ENCODE data around the gene PPEF1. TPM values are rescaled to one million over a fixed set of nuclear protein-coding genes. Genes with fewer than 3 reads are reported as not detected.
"Not testable (repeated sequence)": the region's sequence is repeated elsewhere in the genome, so short reads cannot be mapped to it uniquely, and the experiment has no call there.

Gene PPEF1
- total and polyA plus RNA-seq, 8 donors = 0.04 to 0.56 (median 0.19) TPM; not detected in 4

DNA sequence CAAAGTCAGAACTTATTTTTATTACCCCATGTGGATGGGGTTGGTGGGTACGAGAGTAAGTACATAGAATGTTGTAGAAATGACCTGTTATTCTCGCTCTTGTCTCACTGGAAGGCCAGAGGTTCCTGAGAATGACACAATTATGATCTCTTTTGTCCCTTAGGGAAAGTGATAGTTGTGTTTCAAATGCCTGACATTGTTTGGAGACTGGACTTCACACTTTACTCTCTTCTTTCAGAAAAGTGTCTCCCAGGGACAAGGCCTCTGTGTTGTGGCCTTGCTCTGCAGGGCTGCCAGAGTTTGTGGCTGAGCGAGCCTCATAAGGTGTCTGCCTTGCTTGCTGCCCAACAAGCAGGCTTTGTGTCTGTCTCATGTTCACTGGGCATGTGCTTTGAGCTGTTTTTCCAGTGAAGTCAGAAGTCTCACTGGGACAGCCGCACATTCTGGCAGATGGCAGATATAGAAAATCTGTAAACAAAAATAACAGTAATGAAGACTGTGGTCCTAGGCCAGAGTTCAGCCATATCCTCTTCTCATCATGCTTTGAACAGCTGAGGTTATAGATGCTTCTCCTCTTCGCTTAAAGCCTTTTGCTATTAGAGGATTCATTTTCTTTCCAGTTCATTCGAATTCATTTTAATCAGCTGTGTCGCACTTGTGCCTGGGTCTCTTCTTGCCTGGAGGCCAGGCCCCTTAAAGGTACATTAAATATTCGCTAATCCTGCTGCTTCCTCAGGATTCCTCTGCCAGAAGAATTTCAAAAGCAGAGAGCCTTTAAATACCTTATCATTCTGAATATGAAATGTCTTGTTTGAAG, 14.4 kb downstream of the PPEF1 start:
- H3K27ac ChIP-seq = no peak overlapping the region

DNA sequence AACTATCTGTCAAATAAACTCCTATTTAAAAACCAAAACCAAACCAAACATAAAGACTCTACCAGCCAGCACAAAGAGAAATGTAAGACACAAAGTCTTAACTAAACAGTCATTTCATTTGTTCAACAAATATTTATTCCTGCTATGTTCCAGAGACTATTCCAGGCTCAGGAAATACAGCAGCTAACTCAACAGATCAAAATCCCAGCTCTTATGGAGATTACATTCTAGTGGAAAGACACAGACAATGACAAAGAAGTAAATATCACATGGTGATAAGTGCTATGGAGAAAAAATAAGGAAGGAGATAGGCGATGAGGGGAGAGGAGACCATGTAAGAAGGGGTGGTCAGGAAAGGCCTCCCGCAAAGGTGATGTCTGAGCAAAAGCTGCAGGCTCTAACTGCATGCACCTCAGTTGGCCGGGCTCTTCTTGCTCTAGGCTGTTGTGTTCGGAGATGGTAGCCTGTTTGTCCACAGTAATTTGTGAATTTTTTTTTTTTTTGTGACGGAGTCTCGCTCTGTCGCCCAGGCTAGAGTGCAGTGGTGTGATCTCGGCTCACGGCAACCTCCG, 15.1 kb downstream of the PPEF1 start:
- Histone ChIP-seq H3K4me3 (no peak overlapping the region), H3K9me3 (no peaks in the 10 kb centered on the region), H3K4me1 (no peaks in the 10 kb centered on the region), H3K27ac (no peak overlapping the region), H3K27me3 (no peaks in the 10 kb centered on the region), H3K36me3 (no peaks in the 10 kb centered on the region)
- intact Hi-C loops (cut with DNase I) = no loop called here
- FAIRE-seq = no peak
- TF ChIP-seq, protein P1, sequence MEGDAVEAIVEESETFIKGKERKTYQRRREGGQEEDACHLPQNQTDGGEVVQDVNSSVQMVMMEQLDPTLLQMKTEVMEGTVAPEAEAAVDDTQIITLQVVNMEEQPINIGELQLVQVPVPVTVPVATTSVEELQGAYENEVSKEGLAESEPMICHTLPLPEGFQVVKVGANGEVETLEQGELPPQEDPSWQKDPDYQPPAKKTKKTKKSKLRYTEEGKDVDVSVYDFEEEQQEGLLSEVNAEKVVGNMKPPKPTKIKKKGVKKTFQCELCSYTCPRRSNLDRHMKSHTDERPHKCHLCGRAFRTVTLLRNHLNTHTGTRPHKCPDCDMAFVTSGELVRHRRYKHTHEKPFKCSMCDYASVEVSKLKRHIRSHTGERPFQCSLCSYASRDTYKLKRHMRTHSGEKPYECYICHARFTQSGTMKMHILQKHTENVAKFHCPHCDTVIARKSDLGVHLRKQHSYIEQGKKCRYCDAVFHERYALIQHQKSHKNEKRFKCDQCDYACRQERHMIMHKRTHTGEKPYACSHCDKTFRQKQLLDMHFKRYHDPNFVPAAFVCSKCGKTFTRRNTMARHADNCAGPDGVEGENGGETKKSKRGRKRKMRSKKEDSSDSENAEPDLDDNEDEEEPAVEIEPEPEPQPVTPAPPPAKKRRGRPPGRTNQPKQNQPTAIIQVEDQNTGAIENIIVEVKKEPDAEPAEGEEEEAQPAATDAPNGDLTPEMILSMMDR (IDR thresholded peaks at IDR 0.05) = no peak
- ATAC-seq = peak; percentile 62 to 88 (median 72)
- 41 to 66% methylated on average over 10 of the region's 10 CpGs for WGBS, 2 donors
- no peak for DNase-seq

More for the DNA sequence above, 14.4 kb downstream of the PPEF1 start:
- FAIRE-seq (no peak), ATAC-seq (peak; percentile 18 to 80 (median 58)), DNase-seq (no peak)
- TF ChIP-seq, protein P1 (IDR thresholded peaks at IDR 0.05) = no peak
- H3K36me3 ChIP-seq = no peaks in the 10 kb centered on the region
- no peak overlapping the region for H3K4me3 ChIP-seq
- H3K4me1 ChIP-seq = no peaks in the 10 kb centered on the region
- no peaks in the 10 kb centered on the region for H3K27me3 ChIP-seq
- intact Hi-C loops (cut with DNase I) = no loop called here
- WGBS, 2 donors = 54 to 60% methylated on average over 8 of the region's 8 CpGs
- H3K9me3 ChIP-seq = no peaks in the 10 kb centered on the region

DNA sequence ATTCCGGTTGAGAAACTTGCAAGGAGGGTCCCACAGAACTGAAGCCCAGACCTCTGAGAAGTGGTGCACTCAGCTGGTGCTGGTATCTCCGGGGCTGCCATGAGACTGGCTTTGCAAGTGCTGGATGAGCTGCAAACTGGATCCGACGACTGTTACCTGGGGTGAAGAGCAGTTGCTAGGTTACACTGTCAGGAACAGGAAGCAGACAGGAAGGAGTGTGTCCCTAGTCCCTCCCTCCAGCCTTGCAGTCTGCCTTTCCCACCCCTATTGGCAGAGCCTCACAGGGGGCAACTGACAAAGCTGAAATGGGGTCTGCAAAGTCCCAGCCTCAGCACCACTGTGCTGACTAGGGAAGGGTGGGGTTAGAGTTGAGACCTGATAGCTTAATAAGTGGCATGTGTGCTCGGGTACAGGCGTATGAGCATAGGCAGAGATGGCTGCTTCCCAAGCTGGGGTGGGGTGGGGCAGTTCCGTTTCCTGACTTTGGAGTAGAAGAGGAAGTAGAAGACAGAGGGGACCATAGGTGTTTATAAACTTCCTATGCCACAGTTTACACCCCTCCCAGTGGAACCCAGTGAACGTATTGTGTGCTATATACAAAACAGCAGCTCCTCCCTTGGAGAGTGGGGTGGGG, 18.0 kb downstream of the PPEF1 start:
- no peaks in the 10 kb centered on the region for H3K36me3 ChIP-seq
- intact Hi-C loops (cut with DNase I) = no loop called here
- H3K27me3 ChIP-seq = no peaks in the 10 kb centered on the region
- no peaks in the 10 kb centered on the region for H3K9me3 ChIP-seq
- no peak for FAIRE-seq
- no peak overlapping the region for H3K4me3 ChIP-seq
- no peak overlapping the region for H3K27ac ChIP-seq
- no peak for DNase-seq
- TF ChIP-seq, protein P1 (IDR thresholded peaks at IDR 0.05) = no peak
- peak in 2 of 4 donors; percentile 43 to 45 for ATAC-seq
- no peaks in the 10 kb centered on the region for H3K4me1 ChIP-seq
- 71 to 73% methylated on average over 8 of the region's 8 CpGs for WGBS, 2 donors

DNA sequence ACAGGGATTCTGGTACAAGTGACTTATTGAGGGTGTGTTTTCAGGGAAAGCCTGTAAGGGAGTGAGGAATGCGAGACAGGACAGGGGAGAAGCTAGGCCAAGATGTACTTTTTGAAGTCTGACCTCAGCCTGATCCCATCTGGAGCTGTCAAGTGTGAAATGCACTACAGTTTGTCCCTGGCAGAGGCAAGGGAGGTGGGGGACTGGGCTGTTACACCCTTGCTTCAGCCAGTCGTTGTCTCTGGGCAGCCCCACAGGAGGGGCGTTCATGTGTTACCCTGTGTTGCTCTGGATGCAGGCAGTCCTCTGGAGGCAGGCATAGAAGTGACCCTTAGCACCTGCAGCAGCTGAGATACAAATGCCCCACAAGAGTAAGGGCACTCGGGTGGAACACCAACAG, 25.8 kb downstream of the PPEF1 start:
- Histone ChIP-seq H3K4me1 (no peaks in the 10 kb centered on the region), H3K4me3 (no peak overlapping the region), H3K9me3 (no peaks in the 10 kb centered on the region), H3K27ac (no peak overlapping the region), H3K36me3 (no peaks in the 10 kb centered on the region), H3K27me3 (no peaks in the 10 kb centered on the region)
- 63 to 72% methylated on average over 4 of the region's 4 CpGs for WGBS, 2 donors
- DNase-seq = no peak
- intact Hi-C loops (cut with DNase I) = no loop called here
- TF ChIP-seq, protein P1 (IDR thresholded peaks at IDR 0.05) = no peak
- ATAC-seq = no peak
- FAIRE-seq = no peak

DNA sequence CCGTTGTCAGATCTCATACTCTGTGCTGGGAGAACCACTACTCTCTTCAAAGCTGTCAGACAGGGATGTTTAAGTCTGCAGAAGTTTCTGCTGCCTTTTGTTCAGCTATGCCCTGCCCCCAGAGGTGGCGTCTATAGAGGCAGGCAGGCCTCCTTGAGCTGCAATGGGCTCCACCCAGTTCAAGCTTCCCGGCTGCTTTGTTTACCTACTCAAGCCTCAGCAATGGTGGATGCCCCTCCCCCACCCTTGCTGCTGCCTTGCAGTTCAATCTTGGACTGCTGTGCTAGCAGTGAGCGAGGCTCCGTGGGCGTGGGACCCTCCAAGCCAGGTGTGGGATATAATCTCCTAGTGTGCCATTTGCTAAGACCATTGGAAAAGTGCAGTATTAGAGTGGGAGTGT, 32.2 kb downstream of the PPEF1 start:
- ATAC-seq; H3K4me3 ChIP-seq; DNase-seq; H3K9me3 ChIP-seq; H3K4me1 ChIP-seq; FAIRE-seq; H3K27ac ChIP-seq; H3K36me3 ChIP-seq; intact Hi-C loops (cut with DNase I); H3K27me3 ChIP-seq: not testable (repeated sequence)
- WGBS, 2 donors = 72 to 74% methylated on average over 6 of the region's 6 CpGs

Measured in pancreas (tissue), 10 donors.